ENCODE results near the gene MOBP. TPM values are rescaled to one million over a fixed set of nuclear protein-coding genes. Genes with fewer than 3 reads are reported as not detected.

The MOBP gene
- total and polyA plus RNA-seq, 4 donors = not detected

GRCh38 chr3:39432342-39432741 lies 35.1 kb upstream of the MOBP start:
- TF ChIP-seq NR2F2 (IDR thresholded peaks at IDR 0.05) (no peak), TAF1 (conservative IDR thresholded peaks at IDR 0.05) (no peak), SP1 (IDR thresholded peaks at IDR 0.05) (no peak), REST (IDR thresholded peaks at IDR 0.05) (no peak), CTCF (IDR thresholded peaks at IDR 0.05; ENCODE audit: low read depth, low read length, missing input control) (no peak), RAD21 (IDR thresholded peaks at IDR 0.05) (no peak), ATF3 (IDR thresholded peaks at IDR 0.05) (no peak), EGR1 (IDR thresholded peaks at IDR 0.05; ENCODE audit: low read depth in 2 of 2) (no peak), MAX (IDR thresholded peaks at IDR 0.05) (no peak)
- H3K9ac ChIP-seq (ENCODE audit: low read depth in 1 of 2, low read length in 2 of 2) = no peak overlapping the region
- no peak for DNase-seq (ENCODE audit: low spot score)
- no peaks in the 10 kb centered on the region for H3K36me3 ChIP-seq (ENCODE audit: control insufficient read depth in 4 of 4, insufficient read depth in 3 of 4, low read depth in 1 of 4, low read length in 3 of 4)
- WGBS = 89% methylated on average over 5 of the region's 5 CpGs
- peaks cover 0 to 2% (median 0%) of the 10 kb centered on the region in 4 donors for H3K4me1 ChIP-seq (ENCODE audit: control insufficient read depth in 4 of 4, insufficient read depth in 4 of 4, low read length in 3 of 4)
- H3K27me3 ChIP-seq (ENCODE audit: control insufficient read depth in 4 of 4, insufficient read depth in 4 of 4, low read length in 3 of 4) = no peaks in the 10 kb centered on the region
- no peaks in the 10 kb centered on the region for H3K9me3 ChIP-seq (ENCODE audit: control insufficient read depth in 4 of 4, low read length in 3 of 4)
- no peak overlapping the region for H3K27ac ChIP-seq (ENCODE audit: low read depth in 1 of 2, low read length in 2 of 2)
- H3K4me3 ChIP-seq (ENCODE audit: low read depth in 1 of 3, low read length in 3 of 3) = no peak overlapping the region

GRCh38 chr3:39433642-39434041 lies 33.8 kb upstream of the MOBP start:
- no peaks in the 10 kb centered on the region for H3K36me3 ChIP-seq (ENCODE audit: control insufficient read depth in 4 of 4, insufficient read depth in 3 of 4, low read depth in 1 of 4, low read length in 3 of 4)
- no peak overlapping the region for H3K4me3 ChIP-seq (ENCODE audit: low read depth in 1 of 3, low read length in 3 of 3)
- TF ChIP-seq REST (IDR thresholded peaks at IDR 0.05) = no peak
- no peak for TF ChIP-seq FOXA2 (IDR thresholded peaks at IDR 0.05)
- TF ChIP-seq ZBTB33 (IDR thresholded peaks at IDR 0.05) = no peak
- TF ChIP-seq ATF3 (IDR thresholded peaks at IDR 0.05) = no peak
- TF ChIP-seq JUND (IDR thresholded peaks at IDR 0.05) = no peak
- TF ChIP-seq MAX (IDR thresholded peaks at IDR 0.05) = no peak
- TF ChIP-seq RXRA (IDR thresholded peaks at IDR 0.05) = no peak
- H3K27me3 ChIP-seq (ENCODE audit: control insufficient read depth in 4 of 4, insufficient read depth in 4 of 4, low read length in 3 of 4) = no peaks in the 10 kb centered on the region
- no peak for DNase-seq (ENCODE audit: low spot score)
- H3K4me1 ChIP-seq (ENCODE audit: control insufficient read depth in 4 of 4, insufficient read depth in 4 of 4, low read length in 3 of 4) = peaks cover 0 to 2% (median 0%) of the 10 kb centered on the region in 4 donors
- H3K9me3 ChIP-seq (ENCODE audit: control insufficient read depth in 4 of 4, low read length in 3 of 4) = no peaks in the 10 kb centered on the region
- 78% methylated on average over 3 of the region's 3 CpGs for WGBS
- H3K27ac ChIP-seq (ENCODE audit: low read depth in 1 of 2, low read length in 2 of 2) = no peak overlapping the region
- H3K9ac ChIP-seq (ENCODE audit: low read depth in 1 of 2, low read length in 2 of 2) = no peak overlapping the region
